ENCODE data around the gene KLHDC8A. TPM values are rescaled to one million over a fixed set of nuclear protein-coding genes. Genes with fewer than 3 reads are reported as not detected.
"Not testable (repeated sequence)": the region's sequence is repeated elsewhere in the genome, so short reads cannot be mapped to it uniquely, and the experiment has no call there.

Gene KLHDC8A
- total RNA-seq, 2 experiments from 2014 or later = not detected

GRCh38 chr1:205368478-205368877 lies 11.8 kb upstream of the KLHDC8A start:
- Mint-ChIP-seq H3K36me3 (no peaks in the 10 kb centered on the region), H3K27ac (no peak overlapping the region), H3K27me3 (peaks cover 2% of the 10 kb centered on the region), H3K4me3 (no peak overlapping the region), H3K4me1 (ENCODE audit: low read depth) (peaks cover 1% of the 10 kb centered on the region), H3K9me3 (no peaks in the 10 kb centered on the region)
- intact Hi-C loops (cut with micrococcal nuclease) = no loop called here
- no peak for DNase-seq
- ChIA-PET POLR2A (no interaction called here), CTCF (interaction anchor here (1.0 kb wide), 1 partner anchor 14 kb away, joined by 3 read pairs; no protein-coding TSS in a partner anchor)

DNA sequence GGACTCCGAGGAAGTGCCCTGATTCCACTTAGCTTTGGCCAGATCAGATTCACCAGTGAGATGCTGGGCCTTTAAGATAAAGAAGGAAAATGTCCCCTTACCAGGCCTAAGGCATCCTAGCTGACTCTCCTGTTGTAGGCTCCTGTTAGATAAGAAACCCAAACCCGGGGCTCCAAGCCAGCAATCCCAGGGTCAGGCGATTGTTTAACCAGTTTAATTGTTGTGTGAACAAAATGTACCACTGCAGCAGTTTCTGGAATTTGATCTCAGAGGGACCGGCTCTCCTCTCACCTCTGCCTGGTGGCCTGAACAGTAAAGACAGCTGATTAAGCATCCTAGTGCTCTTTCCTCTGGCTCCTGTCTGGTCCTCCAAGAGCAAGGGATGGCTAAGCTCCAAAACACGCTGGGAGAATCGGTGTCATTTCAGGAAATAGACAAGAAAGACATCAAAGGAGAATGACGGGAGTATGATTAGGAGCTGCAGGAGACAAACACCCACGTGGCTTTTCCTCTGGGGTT lies 9.3 kb upstream of the KLHDC8A start:
- CTCF ChIA-PET = interaction anchor here (0.8 to 1.6 kb wide), 3 partner anchors 12 to 119 kb away, joined by 3 to 4 read pairs (median 3); no protein-coding TSS in a partner anchor
- no peak overlapping the region for H3K27ac Mint-ChIP-seq
- peaks cover 5% of the 10 kb centered on the region for H3K27me3 Mint-ChIP-seq
- H3K4me3 Mint-ChIP-seq = no peak overlapping the region
- DNase-seq = no peak
- no peaks in the 10 kb centered on the region for H3K9me3 Mint-ChIP-seq
- H3K4me1 Mint-ChIP-seq (ENCODE audit: low read depth) = no peaks in the 10 kb centered on the region
- intact Hi-C loops (cut with micrococcal nuclease) = no loop called here
- POLR2A ChIA-PET = no interaction called here
- no peaks in the 10 kb centered on the region for H3K36me3 Mint-ChIP-seq

GRCh38 chr1:205365086-205365485 lies 8.4 kb upstream of the KLHDC8A start:
- POLR2A ChIA-PET; H3K27me3 Mint-ChIP-seq; H3K4me1 Mint-ChIP-seq (ENCODE audit: low read depth); H3K36me3 Mint-ChIP-seq; H3K4me3 Mint-ChIP-seq; H3K9me3 Mint-ChIP-seq; intact Hi-C loops (cut with micrococcal nuclease); DNase-seq; H3K27ac Mint-ChIP-seq: not testable (repeated sequence)
- CTCF ChIA-PET = interaction anchor here (0.7 to 1.3 kb wide), 2 partner anchors 11 to 253 kb away, joined by 3 to 4 read pairs; no protein-coding TSS in a partner anchor

GRCh38 chr1:205360891-205361290 lies 4.2 kb upstream of the KLHDC8A start:
- Mint-ChIP-seq H3K27ac (no peak overlapping the region), H3K36me3 (no peaks in the 10 kb centered on the region), H3K4me3 (no peak overlapping the region), H3K9me3 (no peaks in the 10 kb centered on the region), H3K27me3 (peaks cover 20% of the 10 kb centered on the region), H3K4me1 (ENCODE audit: low read depth) (no peaks in the 10 kb centered on the region)
- intact Hi-C loops (cut with micrococcal nuclease) = no loop called here
- ChIA-PET POLR2A (no interaction called here), CTCF (interaction anchor here (2.5 kb wide), 1 partner anchor 124 kb away, joined by 9 read pairs; no protein-coding TSS in a partner anchor)
- DNase-seq = no peak

GRCh38 chr1:205359771-205360565 lies 3.2 kb upstream of the KLHDC8A start:
- H3K4me1 Mint-ChIP-seq (ENCODE audit: low read depth) = no peaks in the 10 kb centered on the region
- no peaks in the 10 kb centered on the region for H3K36me3 Mint-ChIP-seq
- no peak overlapping the region for H3K4me3 Mint-ChIP-seq
- no peaks in the 10 kb centered on the region for H3K9me3 Mint-ChIP-seq
- peaks cover 18% of the 10 kb centered on the region for H3K27me3 Mint-ChIP-seq
- no peak for DNase-seq
- ChIA-PET CTCF (interaction anchor here (0.6 to 2.5 kb wide), 3 partner anchors 125 to 494 kb away, joined by 3 to 9 read pairs (median 4); no protein-coding TSS in a partner anchor), POLR2A (no interaction called here)
- no peak overlapping the region for H3K27ac Mint-ChIP-seq
- intact Hi-C loops (cut with micrococcal nuclease) = no loop called here

DNA sequence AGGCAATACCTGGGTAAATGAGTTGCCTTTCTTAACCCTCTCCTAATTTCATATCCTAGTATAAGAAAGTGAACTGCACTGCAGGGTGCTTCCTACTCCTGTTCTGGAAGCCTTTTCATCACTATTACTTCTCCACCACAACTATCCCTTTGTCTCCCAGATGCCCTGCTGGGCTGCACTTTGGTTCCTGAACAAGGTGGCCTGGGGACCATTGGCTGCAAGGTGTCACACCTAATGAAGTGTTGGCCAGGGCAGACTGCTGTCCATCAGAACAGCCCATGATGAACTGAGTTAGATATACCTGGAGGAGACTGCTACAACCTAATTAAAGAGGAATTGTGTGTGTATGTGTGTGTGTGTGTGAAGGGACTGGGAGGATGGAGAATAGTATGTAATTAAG lies 1.9 kb upstream of the KLHDC8A start:
- ChIA-PET CTCF (interaction anchor here (0.8 to 2.5 kb wide), 4 partner anchors 85 to 130 kb away, joined by 3 to 9 read pairs (median 4); no protein-coding TSS in a partner anchor), POLR2A (no interaction called here)
- no peak overlapping the region for H3K4me3 Mint-ChIP-seq
- no peak for DNase-seq
- no peaks in the 10 kb centered on the region for H3K4me1 Mint-ChIP-seq (ENCODE audit: low read depth)
- peaks cover 18% of the 10 kb centered on the region for H3K27me3 Mint-ChIP-seq
- intact Hi-C loops (cut with micrococcal nuclease) = no loop called here
- H3K27ac Mint-ChIP-seq = no peak overlapping the region
- H3K9me3 Mint-ChIP-seq = no peaks in the 10 kb centered on the region
- no peaks in the 10 kb centered on the region for H3K36me3 Mint-ChIP-seq

- H3K27ac Mint-ChIP-seq = no peak overlapping the region
- DNase-seq = no peak
- POLR2A ChIA-PET = no interaction called here
- no peak overlapping the region for H3K4me3 Mint-ChIP-seq
- no peaks in the 10 kb centered on the region for H3K36me3 Mint-ChIP-seq
- CTCF ChIA-PET = interaction anchor here (1.3 to 2.7 kb wide), 3 partner anchors 84 to 167 kb away, joined by 3 to 14 read pairs (median 14); no protein-coding TSS in a partner anchor
- no peaks in the 10 kb centered on the region for H3K9me3 Mint-ChIP-seq
- H3K4me1 Mint-ChIP-seq (ENCODE audit: low read depth) = no peaks in the 10 kb centered on the region
- intact Hi-C loops (cut with micrococcal nuclease) = no loop called here
- peaks cover 18% of the 10 kb centered on the region for H3K27me3 Mint-ChIP-seq
Measured at GRCh38 chr1:205357567-205357966, 845 bp upstream of the KLHDC8A start.

DNA sequence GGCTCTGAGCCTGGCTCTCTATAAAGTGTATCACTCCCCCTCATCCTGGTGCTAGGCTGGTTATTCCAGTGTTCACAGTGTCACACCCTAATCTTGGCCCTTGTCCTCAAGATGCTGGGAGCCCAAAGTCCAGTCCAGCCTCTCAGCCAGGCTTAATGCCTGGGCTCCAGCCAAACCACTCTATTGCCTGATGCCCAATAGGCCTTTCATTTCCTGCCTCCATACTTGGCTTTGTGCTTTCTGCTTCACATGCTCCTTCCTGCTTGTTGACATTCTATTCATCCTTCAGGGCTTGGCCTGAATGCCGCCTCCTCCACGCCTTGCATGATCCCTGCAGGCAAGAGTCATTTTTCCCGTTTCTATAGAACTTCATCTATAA lies 1.7 kb downstream of the KLHDC8A start:
- H3K4me1 Mint-ChIP-seq (ENCODE audit: low read depth) = no peaks in the 10 kb centered on the region
- no peaks in the 10 kb centered on the region for H3K9me3 Mint-ChIP-seq
- intact Hi-C loops (cut with micrococcal nuclease) = loop anchor here (2.0 kb wide), 1 partner anchor 76 kb away; no protein-coding TSS in a partner anchor
- no peak for DNase-seq
- H3K36me3 Mint-ChIP-seq = no peaks in the 10 kb centered on the region
- H3K27me3 Mint-ChIP-seq = peaks cover 13% of the 10 kb centered on the region
- ChIA-PET POLR2A (no interaction called here), CTCF (interaction anchor here (0.6 to 3.4 kb wide), 21 partner anchors 9 to 262 kb away, joined by 3 to 133 read pairs (median 5); partner anchors contain the start of gene LEMD1)
- no peak overlapping the region for H3K27ac Mint-ChIP-seq
- H3K4me3 Mint-ChIP-seq = no peak overlapping the region

- H3K36me3 Mint-ChIP-seq = no peaks in the 10 kb centered on the region
- no peak overlapping the region for H3K4me3 Mint-ChIP-seq
- ChIA-PET POLR2A (no interaction called here), CTCF (interaction anchor here (0.5 to 4.8 kb wide), 61 partner anchors 9 to 540 kb away, joined by 3 to 133 read pairs (median 4); partner anchors contain the start of genes LEMD1, NUAK2 and TMCC2)
- H3K4me1 Mint-ChIP-seq (ENCODE audit: low read depth) = no peaks in the 10 kb centered on the region
- DNase-seq = peak; percentile 68
- intact Hi-C loops (cut with micrococcal nuclease) = loop anchor here (1.0 to 2.0 kb wide), 3 partner anchors 76 to 170 kb away; no protein-coding TSS in a partner anchor
- no peaks in the 10 kb centered on the region for H3K9me3 Mint-ChIP-seq
- no peak overlapping the region for H3K27ac Mint-ChIP-seq
- peaks cover 13% of the 10 kb centered on the region for H3K27me3 Mint-ChIP-seq
Measured at GRCh38 chr1:205354259-205355074, 2.3 kb downstream of the KLHDC8A start.

- no peak overlapping the region for H3K27ac Mint-ChIP-seq
Measured at GRCh38 chr1:205353612-205354011, 3.1 kb downstream of the KLHDC8A start.

GRCh38 chr1:205353191-205353590 lies 3.5 kb downstream of the KLHDC8A start:
- ChIA-PET CTCF (interaction anchor here (1.3 to 4.8 kb wide), 17 partner anchors 10 to 304 kb away, joined by 4 to 133 read pairs (median 12); partner anchors contain the start of gene TMCC2), POLR2A (no interaction called here)
- H3K9me3 Mint-ChIP-seq = no peaks in the 10 kb centered on the region
- DNase-seq = no peak
- H3K36me3 Mint-ChIP-seq = no peaks in the 10 kb centered on the region
- H3K27ac Mint-ChIP-seq = no peak overlapping the region
- intact Hi-C loops (cut with micrococcal nuclease) = no loop called here
- H3K4me1 Mint-ChIP-seq (ENCODE audit: low read depth) = no peaks in the 10 kb centered on the region
- H3K27me3 Mint-ChIP-seq = peaks cover 19% of the 10 kb centered on the region
- H3K4me3 Mint-ChIP-seq = no peak overlapping the region

More at GRCh38 chr1:205353612-205354011, 3.1 kb downstream of the KLHDC8A start:
- no peak for DNase-seq
- no peaks in the 10 kb centered on the region for H3K36me3 Mint-ChIP-seq
- H3K9me3 Mint-ChIP-seq = no peaks in the 10 kb centered on the region
- H3K4me3 Mint-ChIP-seq = no peak overlapping the region
- peaks cover 17% of the 10 kb centered on the region for H3K27me3 Mint-ChIP-seq
- ChIA-PET CTCF (interaction anchor here (0.5 to 4.8 kb wide), 58 partner anchors 8 to 539 kb away, joined by 3 to 133 read pairs (median 4); partner anchors contain the start of genes LEMD1, NUAK2 and TMCC2), POLR2A (no interaction called here)
- H3K4me1 Mint-ChIP-seq (ENCODE audit: low read depth) = no peaks in the 10 kb centered on the region
- intact Hi-C loops (cut with micrococcal nuclease) = loop anchor here (1.0 to 2.0 kb wide), 3 partner anchors 77 to 171 kb away; no protein-coding TSS in a partner anchor
